Activated T-cell treated with anti-CD3 and anti-CD28 coated beads for 48 hours (primary cell): Measurements from ENCODE around the gene ALDH3A1.

Experiments
- DNase-seq: peaks from one replicate; pipeline ENCODE4 v3.0.0-alpha.2; 2020; ENCODE audit warnings: low read depth

ALDH3A1 gene

DNA sequence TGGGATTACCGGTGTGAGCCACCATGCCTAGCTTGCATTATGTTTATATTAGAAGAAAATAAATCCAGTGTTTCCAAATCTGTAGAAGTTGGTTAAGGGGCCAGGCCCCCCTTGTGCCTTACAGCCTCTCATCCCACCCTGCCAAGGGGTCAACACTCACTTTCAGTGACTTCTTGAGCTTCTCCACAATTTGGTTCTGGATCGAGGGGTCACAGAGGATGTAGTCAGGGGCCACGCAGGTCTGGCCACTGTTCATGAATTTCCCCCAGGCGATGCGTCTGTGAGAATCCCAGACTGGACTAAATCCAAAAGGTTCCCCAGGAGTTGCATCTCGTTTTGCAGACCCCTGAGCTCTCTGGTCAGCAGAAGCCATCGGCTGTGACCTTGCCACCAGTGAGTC lies 7.2 kb downstream of the ALDH3A1 start:
- no peak for DNase-seq

DNA sequence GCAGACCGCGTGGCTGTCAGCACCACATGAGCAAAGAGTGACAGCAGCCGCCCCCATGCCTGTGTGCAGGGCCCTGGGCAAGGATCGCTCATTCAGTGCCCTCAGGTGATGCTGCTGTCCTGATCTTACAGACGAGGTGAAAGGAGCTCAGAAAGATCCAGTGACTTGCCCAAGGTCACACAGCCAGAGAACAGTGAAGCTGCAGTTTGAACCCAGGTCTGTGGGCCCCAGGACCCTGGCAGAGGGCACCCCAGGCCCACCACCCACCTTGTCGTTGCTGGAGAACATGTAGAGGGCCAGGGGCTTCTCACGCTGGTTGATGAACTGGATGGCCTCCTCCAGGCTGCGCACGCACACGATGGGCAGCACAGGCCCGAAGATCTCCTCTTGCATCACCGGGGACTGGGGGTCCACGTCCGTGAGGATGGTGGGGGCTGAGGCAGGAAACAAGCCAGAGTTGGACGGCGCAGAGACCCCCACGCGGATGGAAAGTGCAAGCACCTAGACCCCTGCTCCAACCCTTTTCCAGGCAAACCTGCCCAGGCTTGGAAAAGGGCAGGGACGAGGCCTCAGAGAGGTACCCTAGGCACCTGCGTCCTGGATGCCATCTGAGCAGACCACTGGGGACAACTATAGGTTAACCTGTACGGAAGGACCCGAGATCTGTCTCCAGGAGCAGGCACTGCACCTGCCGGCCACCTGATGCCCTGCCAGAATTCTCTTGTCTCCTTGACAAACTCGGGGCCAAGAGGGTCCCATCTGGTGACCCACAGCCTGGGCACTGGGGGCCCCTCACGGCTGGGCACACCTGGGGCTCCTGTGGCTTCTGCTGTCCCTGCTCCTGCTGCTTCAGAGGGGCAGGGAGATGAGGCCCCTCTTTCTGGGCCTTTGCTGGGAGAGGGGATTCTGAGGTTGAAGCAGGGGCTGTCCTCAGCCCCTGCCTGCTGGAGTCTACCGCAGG lies 8.6 kb downstream of the ALDH3A1 start:
- no peak for DNase-seq

DNA sequence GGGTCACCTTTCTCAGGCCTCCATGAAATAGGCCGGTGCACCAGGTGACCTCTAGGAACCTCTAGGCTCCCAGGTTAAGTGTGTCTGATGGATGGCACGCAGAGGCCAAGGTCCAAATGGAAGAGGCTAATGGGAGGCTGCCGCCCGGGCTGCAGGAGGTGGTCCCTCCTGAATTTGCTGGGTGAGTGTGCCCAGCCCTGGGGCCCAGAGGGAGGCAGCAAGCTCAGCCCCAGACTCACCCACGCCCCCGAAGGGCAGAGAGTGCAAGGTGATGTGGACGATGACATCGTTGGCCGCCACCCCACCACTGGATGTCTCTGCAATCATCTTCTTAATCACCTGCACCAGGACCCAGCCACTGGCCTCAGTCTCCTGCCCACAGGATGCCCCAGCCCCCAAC lies 9.3 kb downstream of the ALDH3A1 start:
- no peak for DNase-seq

DNA sequence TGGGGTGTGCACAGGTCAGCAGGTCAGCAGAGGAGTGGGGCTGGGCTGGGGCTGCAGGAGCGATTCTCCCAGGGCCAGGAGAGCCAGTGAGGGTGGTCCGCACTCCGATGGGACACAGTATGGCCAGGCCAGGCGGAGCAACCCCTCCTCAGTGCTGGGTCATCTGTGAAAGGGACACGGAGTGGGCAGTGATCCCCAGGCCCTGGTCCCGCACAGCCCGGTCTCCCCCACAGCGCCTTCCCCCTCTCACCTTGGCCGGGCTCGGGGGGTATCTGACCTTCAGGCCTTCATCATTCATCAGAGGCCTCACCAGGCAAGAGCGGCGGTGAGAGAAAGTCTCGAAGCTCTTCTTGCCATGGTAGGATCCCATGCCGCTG lies 10.0 kb downstream of the ALDH3A1 start:
- DNase-seq, result no peak

DNA sequence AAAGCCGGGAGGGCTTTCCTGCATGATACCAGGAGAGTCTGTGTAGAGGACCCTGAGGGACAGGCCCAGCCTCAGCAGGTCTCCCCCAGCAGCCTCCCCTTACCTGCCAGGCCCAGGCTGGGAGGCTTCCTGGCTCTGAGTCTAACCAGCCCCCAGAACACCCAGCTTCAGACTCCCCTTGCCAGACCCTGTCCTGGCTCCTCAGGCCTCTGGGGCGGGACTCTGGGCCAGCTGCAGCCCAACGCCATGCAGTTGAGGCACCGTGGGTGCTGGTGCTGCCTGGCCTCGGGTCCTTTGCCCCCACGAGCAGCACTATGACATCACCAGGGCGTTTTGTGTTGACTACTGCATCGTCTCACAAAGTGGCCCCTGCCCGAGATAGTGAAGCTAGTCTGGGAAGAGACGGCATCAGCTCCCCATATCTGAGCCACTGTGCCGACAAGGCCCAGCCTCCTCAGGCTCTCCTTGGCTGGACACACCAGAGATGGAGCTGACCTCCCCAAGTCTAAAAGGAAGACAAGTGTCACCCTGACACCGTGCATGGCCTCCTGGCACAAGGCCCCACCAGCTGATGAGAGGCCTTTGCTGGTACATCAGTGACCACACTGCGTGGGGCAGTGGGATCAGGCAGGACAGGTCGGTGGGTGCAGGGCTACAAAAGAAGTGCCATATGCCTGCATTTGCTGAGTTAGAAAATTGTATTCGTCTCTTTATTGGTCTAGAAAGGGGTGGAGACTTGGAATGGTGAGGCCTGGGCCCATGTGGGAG lies 10.6 kb downstream of the ALDH3A1 start:
- no peak for DNase-seq

DNA sequence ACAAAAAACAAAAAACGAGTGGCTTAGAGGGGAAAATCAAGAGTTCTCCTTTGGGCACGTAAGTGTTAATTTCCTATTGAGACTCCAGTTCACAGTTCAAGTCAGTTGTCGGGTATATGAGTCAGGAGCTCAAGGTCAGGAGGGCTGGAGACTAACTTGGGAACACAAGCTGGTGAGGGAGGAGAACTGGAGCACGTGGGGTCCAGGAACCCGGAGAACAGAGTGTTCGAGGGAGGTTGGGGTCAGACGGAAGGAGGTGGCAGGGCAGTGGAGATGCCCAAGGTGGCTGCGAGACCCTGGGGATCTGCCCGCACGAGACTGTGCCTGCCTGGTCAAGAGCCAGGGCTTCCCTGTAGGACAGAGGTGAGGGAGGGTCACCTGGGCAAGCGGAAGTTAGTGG lies 12.0 kb downstream of the ALDH3A1 start:
- DNase-seq, result no peak

DNA sequence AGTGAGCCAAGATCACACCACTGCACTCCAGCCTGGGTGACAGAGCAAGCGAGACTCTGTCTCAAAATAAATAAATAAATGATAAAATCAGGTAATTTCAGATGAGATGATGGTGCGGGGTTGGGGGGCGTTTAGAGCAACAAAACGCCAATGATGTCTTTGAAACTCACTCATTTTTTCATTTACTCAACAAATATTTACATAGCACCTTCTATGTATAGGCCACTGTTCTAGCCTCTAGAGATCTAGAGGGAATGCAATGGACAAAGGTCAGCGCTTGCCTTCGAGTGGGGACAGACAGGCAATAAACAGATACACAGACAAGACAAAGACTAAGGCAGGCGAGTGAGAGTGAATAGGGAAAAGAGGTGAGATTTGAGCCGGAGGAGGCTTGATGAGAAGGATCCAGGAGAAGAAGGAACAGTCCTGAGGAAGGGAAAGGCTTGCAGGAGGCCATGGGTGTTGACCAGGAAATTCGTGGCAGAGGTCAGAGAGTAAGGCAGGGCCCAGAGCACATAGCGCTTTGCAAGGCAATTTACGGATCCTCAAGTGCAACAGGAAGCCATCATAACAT lies 14.1 kb downstream of the ALDH3A1 start:
- DNase-seq, result no peak

DNA sequence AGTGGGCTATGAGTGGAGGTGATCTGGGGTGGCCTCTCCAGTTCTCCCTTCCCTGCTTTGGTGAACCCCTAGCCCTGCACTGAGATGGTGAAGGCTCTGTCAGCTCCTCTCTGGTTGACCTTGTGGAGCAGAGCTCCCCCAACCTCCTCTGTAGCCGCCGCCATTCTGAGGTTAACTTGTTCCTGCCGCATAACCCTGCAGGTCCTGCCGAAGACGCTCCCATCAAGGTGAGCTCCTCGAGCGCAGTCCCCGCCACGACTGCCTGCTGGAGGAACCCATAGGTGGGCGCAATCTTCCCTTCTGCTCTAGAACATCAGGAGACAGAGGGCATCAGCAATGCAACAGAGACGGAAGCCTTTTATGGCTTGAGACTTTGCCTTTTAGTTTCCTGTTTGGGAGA lies 16.5 kb downstream of the ALDH3A1 start:
- DNase-seq, result no peak

DNA sequence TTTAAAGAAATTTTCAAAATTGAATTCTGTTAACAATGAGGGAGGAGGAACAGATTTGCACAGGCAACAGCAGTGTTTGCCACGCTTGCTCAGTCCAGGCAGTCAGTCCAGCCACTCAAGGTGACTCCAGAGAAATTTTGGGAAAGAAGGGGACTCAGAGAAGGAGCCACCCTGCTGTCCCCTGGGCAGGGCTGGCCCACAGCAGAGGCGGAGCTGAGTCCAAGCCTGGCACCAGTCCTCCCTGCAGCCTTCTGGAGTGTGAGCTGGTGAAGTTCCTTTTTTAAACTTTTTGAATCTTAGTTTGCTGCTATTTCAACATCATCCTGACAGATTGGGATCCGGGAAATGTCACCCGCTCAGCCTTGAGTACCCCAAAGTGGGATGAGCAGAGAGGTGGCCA lies 17.3 kb downstream of the ALDH3A1 start:
- no peak for DNase-seq

DNA sequence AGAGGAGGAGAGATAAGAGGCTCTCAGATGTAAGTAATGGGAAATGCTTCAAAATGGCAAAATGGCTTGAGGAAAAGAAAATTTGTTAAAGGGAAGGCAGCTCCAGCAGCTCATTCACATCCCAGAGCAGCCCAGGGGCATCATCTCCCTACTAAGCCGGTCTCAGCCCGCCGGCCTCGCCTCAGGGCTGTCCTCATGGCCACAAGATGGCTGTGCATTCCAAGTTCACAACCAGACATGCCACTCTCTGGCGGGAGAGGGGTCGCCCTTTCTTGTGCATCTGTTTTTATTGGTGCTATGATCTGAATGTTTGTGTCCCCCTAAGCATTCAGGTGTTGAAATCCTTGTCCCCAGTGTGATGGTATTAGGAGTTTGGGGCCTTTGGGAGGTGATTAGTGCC lies 18.2 kb downstream of the ALDH3A1 start:
- no peak for DNase-seq

DNA sequence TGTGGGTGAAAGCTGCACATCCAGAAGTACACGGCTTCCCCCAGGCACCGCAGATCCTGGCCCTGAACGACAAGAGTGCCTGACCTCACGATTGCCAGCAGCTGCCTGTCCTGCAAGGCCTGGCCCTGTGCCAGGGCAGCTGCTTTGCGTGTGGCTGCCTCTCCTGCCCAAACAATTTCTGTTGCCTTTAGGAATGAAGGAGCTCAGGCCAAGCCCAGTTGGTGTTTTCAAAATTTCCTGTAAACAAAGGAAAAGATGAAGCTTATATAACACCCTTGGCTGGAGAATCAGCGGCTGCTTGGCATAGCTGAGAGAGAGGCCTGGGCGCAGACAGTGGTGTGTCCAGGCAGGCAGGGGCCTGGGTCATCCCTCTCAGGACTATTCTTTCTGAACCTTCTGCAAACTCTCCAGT lies 20.0 kb downstream of the ALDH3A1 start:
- DNase-seq, result no peak

DNA sequence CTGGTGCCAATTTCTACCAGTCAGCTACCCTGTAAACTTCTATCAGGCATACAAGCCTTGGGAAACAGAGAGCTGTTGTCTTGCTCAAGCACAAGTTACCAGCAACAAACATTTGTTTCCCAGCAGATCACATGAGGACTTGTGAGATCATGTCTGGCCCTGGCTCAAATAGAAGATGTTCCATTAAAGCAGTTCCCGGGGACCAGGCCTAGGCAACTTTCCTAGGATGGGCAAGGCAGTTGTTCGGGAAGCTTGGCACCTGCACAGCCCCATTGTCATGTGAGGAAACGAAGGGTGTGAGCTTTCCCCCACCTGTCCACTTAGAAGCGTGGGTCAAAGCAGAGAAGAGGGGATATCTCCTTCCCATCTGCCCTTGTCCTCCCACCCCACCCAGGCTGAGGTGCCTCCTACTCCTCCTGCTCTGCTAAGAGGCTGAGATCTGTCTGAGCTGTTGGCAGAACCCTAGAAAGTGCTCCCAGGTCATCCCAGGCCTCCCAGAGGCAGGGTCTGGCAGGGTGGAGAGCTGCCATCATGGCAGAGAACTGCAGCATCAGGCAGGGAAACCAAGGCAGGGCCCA lies 20.5 kb downstream of the ALDH3A1 start:
- DNase-seq, result no peak

DNA sequence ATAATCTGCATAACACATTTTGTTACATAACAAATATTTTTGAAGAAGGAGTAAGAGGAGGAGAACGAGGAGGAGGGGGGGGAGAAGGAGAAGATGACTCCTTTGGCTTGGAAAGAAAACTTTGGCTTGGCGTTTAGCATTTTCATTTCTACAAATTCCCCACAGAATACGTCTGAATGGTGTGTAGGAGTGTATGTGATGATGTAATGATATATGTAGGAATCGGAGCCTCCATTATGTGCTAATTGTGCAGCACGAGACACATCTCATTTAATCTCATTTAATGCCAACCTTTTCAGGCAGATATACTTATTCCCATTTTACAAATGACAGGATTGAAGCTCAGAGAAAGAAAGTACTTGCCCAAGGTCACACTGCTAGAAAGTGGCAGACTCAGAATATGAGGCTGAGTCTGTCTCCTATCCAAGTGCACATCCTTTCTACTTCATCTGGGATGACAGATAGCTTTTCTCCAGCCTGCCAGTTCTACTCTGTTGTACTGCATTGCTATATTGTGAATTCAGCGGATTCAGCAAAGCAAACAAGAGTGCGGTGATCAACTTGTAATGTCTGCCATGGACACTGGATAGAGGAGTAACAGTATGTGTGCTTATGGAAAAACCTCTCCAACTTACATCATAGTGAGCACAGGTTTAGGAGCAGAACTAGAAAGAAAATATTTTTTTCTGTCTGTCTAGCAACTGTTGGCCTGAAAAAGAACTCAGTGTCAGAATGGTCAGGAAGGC lies 21.3 kb downstream of the ALDH3A1 start:
- no peak for DNase-seq

DNA sequence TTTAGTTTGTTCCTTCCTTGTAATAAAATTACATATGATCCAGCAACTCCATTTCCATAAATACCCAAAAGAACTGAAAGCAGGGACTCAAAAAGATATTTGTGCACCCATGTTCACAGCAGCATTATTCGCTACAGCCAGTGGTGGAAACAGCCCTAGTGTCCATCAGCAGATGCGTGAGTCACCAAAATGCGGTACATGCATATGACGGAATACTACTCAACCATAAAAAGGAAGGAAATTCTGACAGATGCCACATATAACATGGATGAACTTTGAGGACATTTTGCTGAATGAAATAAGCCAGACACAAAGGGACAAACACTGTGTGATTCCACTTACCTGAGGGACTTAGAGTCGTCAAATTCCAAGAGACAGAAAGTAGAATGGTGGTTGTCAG lies 22.6 kb downstream of the ALDH3A1 start:
- DNase-seq, result no peak

DNA sequence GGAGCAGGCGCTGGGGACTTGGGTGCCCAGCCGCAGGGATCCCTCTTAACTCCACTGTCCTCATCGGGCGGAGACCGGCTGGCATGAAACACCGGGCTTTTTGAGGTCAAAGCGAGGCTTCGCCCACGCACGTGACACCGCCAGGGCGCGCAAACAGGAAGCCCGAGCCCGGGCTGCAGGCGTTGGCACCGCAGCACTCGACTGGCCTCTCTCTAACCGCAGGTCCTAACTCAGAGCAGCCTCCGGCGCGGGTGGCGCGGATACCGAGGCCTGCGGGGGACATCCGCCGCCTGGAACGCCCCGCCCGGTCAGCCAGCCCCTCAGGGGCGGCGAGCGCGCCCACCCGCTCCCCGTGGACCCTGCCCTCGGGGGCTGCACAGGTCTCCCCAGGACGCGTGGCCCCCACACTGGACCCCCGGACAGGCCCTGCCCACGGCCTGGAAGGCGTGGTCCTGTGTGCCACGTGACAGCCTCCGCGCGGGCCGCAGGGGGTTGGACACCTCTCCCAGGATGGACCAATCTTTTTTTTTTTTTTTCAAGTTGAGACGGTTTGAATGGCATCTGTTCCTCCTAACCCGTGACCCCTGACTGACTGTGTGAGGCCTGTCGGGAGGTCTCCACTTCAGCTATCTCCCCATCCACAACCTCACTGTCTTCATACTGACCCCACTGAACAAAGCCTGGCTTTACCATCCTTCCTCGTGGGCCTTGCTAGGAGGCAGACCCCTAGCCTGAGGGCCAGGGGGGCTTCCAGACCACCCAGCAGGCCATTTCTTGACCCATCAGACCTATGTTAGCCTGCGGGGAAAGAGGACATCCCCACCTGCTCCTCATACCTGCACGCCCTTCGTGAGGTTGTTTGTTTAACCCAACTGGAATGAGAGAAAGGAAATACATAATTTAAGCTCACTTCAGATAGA lies 23.3 kb downstream of the ALDH3A1 start:
- peak; percentile 55 for DNase-seq

DNA sequence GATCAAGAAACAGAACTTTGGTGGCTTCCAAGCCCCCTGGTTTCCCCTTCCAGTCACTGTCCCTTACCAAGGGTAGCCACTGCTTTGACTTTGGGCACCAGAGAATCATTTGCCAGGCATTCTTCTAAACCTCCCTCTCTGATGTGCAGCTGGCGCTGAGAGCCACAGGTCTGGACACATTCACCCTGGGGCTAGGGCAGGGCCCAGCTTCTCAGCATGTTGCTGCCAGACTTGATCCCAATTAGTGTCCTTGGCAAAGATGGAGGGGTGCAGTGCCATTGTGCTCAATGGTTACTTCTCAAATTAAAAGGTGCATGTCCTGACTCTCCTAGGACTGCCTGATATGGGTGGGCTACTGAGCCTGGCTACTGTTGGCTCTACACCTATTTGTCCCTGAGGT lies 24.1 kb downstream of the ALDH3A1 start:
- no peak for DNase-seq

DNA sequence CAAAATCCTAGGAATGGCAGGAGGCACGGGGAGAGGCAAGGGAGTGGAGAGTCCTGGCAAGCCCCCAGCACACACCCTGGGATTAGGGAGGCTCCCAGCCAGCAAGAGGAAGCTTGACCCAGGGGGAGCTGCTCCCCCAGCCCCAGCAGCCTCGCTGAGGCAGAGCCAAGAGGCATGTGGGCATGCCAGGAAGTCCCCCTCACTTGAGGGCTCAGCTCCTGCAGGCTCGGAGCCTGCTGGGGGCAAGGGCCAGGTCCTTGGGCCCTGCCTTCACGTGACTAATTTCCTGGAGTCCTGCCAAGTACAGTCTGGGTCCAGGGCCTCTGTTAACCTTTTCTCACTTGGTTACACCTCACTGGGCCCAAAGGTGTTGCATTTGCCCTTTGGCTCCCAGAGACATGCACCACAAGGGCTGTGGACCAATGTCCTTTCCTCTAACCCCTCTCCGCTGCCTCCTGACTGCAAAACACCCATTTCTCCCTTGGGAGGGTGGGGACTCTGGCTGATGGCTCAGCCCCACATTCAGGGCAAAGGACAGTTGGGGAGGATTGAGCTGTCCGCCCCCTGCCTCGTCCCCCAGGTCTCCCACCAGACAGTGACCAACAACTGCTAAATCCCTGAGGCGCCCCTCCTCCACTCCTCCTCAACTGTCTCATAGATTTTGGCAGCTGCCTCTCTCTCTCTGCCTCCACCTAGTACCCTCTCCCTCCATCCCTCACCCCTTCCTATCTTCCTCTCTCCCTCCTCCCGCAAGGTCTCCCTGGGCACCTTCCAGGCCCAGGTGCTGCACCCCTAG lies 27.3 kb downstream of the ALDH3A1 start:
- no peak for DNase-seq

DNA sequence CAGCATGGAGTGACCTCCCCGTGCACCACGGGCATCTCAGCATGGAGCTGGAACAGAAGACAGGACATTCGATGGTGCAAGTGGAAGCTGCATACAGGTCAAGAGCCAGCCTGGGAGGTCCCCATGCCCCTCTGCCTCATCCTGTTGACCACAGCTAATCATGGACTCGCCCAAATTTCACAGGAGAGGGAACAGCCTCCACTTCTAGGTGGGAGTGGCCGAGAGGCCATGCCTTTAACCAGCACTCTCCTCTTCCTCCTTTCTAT lies 28.0 kb downstream of the ALDH3A1 start:
- DNase-seq, result no peak

DNA sequence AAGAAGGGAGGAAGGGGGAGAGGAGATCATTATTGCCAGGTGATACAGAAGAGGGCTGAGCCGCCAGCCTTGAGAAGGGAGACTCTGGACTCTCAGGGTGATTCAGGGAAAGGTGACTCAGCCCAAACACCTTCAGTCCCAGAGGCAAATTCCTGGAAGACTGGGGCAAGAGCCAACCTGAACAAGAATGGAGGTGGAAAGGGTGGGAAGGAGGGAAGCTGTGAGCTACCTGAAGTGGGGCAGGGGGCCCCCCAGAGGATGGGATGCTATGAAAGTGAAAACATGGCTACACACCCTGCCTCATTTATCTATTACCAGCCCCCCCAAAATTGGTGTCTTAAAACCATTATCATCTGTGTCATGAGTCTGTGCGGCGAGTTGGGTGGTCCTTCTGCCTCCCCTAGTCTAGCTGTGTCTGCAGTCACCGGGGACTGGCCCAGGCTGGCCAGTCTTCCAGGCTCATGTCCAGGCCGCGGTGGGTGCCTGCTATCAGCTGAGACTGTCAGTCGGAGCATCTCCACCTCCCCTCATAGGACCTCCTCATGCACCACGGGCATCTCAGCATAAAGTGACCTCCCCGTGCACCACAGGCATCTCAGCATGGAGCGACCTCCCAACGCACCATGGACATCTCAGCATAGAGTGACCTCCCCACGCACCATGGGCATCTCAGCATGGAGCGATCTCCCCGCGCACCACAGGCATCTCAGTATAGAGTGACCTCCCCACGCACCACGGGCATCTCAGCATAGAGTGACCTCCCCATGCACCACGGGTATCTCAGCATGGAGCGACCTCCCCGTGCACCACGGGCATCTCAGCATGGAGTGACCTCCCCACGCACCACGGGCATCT lies 28.5 kb downstream of the ALDH3A1 start:
- no peak for DNase-seq
